GM12878 (cell line): ENCODE data around the gene NDST4.

ENCODE experiments used
- ASH2L ChIP-seq: fragments of 300-600, 200-600 bp; sonication (generic); IDR thresholded peaks from 2 replicates; pipeline ENCODE4 v1.6.1; 2017; ENCODE audit warnings: low read depth, mild to moderate bottlenecking, borderline replicate concordance
- ATF3 ChIP-seq: IDR thresholded peaks from 2 replicates; pipeline ENCODE4 v1.6.1; 2011; ENCODE audit warnings: low read depth, mild to moderate bottlenecking, low read length, moderate library complexity, borderline replicate concordance; ENCODE audit errors: extremely low read depth
- BRCA1 ChIP-seq: IDR thresholded peaks from 2 replicates; pipeline ENCODE4 v1.6.1; 2011; ENCODE audit warnings: low read depth, low read length, improper control_type of control experiment
- CHD1 ChIP-seq: IDR thresholded peaks from 2 replicates; pipeline ENCODE4 v1.6.1; 2012; ENCODE audit warnings: low read depth, low read length, improper control_type of control experiment
- CREM ChIP-seq: IDR thresholded peaks from 2 replicates; pipeline ENCODE4 v1.6.1; 2014; ENCODE audit warnings: antibody characterized with exemption, low read depth
- CTCF ChIP-seq, 3 experiments: IDR thresholded peaks in 2 of 3; conservative IDR thresholded peaks in 1 of 3; 2 replicates each; pipeline ENCODE4 v1.5.1; 2011; ENCODE audit warnings: low read depth in 3 of 3, low read length in 3 of 3, mild to moderate bottlenecking in 3 of 3, control low read depth in 2 of 3, moderate library complexity in 2 of 3, inconsistent platforms in 1 of 3, mixed read lengths in 1 of 3; ENCODE audit not compliant: control insufficient read depth in 2 of 3, insufficient read depth in 1 of 3; ENCODE audit errors: extremely low read depth in 1 of 3
- HDAC2 ChIP-seq: fragments of 200-600 bp; sonication (generic); IDR thresholded peaks from 2 replicates; pipeline ENCODE4 v1.6.1; 2017
- KDM1A ChIP-seq: fragments of 200-600 bp; sonication (generic); IDR thresholded peaks from 2 replicates; pipeline ENCODE4 v1.6.1; 2016; ENCODE audit warnings: borderline replicate concordance
- MAX ChIP-seq: IDR thresholded peaks from 2 replicates; pipeline ENCODE4 v1.6.1; 2012; ENCODE audit warnings: low read depth, low read length, improper control_type of control experiment
- PKNOX1 ChIP-seq: fragments of 450-650 bp; IDR thresholded peaks from 2 replicates; pipeline ENCODE4 v1.6.1; 2016; ENCODE audit warnings: mild to moderate bottlenecking
- POLR2A ChIP-seq: IDR thresholded peaks from 2 replicates; pipeline ENCODE4 v1.6.1; 2011; ENCODE audit warnings: low read depth, mild to moderate bottlenecking, low read length
- POLR2AphosphoS2 ChIP-seq: IDR thresholded peaks from 2 replicates; pipeline ENCODE4 v1.6.1; 2011; ENCODE audit warnings: low read depth, mild to moderate bottlenecking, low read length, improper control_type of control experiment, moderate library complexity
- TBL1XR1 ChIP-seq: IDR thresholded peaks from 2 replicates; pipeline ENCODE4 v1.6.1; 2012; ENCODE audit warnings: low read depth, low read length, improper control_type of control experiment

GRCh38 chr4:115058533-115058932, 54.9 kb downstream of the NDST4 start:
- TF ChIP-seq MAX (no peak), HDAC2 (no peak), TBL1XR1 (no peak), BRCA1 (no peak), KDM1A (no peak), CTCF (IDR thresholded peaks at IDR 0.05 in 2 of 3, conservative IDR thresholded peaks at IDR 0.05 in 1 of 3; ENCODE audit: control insufficient read depth in 2 of 3, extremely low read depth in 1 of 3, insufficient read depth in 1 of 3, low read depth in 3 of 3, low read length in 3 of 3) (no peak), CHD1 (no peak), CREM (no peak), PKNOX1 (no peak), ATF3 (no peak), ASH2L (no peak), POLR2A (no peak), POLR2AphosphoS2 (no peak)
